RCC 7860 (cell line): ENCODE results near the gene SMTNL1.

Source experiments
- DNase-seq: peaks from one replicate; pipeline ENCODE4 v3.0.0-alpha.2; 2015; ENCODE audit warnings: low spot score
- FAIRE-seq: peaks from 2 replicates; lab custom pipeline; 2012; peaks lifted over from hg19 to GRCh38; lab: Jason Lieb, UNC

The SMTNL1 gene

DNA sequence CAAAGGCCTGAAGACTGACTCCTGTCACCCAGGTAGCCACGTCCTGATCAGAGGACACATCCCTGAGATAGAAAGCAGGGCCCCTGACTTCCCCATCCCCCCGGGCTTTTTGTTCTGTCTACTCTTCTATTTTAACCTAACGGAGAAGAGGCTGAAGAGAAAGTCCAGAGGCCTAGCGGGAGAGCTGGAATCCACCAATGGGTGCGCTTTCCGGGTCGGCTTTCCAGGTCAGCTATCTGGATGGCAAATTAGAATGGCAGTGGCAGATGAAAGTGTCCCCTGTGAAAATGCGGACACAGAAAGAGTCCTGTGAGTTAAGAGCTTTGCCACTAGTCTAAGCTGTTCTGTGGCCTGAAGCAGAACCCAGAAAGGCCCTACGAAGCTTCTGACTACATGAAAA, 46.9 kb downstream of the SMTNL1 start:
- no peak for FAIRE-seq
- DNase-seq, result no peak

- FAIRE-seq (no peak), DNase-seq (no peak)
Measured at GRCh38 chr11:57585301-57585700, 47.9 kb downstream of the SMTNL1 start.

- no peak for DNase-seq
- FAIRE-seq, result no peak
Measured at GRCh38 chr11:57586711-57587245, 49.4 kb downstream of the SMTNL1 start.

DNA sequence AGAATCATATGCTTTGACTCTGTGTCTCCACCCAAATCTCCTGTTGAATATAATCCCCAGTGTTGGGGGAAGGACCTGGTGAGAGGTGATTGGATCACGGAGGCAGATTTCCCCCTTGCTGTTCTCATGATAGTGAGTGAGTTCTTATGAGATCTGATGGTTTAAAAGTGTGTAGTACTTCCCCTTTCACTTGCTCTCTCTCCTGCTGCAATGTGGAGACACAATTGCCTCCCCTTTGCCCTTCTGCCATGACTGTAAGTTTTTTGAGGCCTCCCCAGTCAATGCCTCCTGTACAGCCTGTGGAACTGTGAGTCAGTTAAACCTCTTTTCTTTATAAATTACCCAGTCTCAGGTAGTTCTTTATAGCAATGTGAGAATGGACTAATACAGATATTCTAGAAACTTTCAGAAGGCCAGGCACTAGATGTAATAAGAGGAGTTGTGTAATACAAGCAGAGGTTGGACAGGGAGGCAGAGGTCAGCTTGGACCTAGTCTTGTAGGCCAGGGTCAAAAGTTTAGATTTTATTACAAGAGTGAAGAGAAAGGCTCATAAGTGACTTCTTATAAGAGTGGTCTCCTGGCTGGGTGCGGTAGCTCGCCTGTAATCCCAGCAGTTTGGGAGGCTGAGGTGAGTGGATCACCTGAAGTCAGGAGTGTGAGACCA, 50.8 kb downstream of the SMTNL1 start:
- FAIRE-seq (no peak), DNase-seq (no peak)

DNA sequence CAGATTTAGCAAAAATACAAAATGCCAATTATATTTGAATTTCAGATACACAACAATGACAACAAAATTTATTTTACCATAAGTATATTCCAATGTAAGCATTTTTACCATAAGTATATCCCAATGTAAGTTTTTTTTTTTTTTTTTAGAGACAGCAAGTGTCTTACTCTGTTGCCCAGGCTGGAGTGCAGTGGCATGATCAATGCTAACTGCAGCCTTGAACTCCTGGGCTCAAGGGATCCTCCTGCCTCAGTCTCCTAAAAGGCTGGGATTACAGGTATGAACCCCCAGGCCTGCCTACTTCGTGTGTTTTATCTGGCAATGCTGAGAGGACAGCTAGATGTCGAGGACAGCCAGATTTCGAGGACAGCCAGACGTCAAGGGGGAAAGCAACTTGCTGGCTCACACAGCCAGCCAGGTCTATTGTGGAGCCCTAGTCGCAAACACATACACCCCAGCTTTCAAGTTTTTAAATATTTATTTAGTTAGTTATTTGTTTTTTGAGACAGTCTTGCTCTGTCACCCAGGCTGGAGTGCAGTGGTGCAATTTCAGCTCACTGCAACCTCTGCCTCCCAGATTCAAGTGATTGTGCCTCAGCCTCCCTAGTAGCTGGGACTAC, 59.0 kb downstream of the SMTNL1 start:
- DNase-seq (no peak), FAIRE-seq (no peak)

DNA sequence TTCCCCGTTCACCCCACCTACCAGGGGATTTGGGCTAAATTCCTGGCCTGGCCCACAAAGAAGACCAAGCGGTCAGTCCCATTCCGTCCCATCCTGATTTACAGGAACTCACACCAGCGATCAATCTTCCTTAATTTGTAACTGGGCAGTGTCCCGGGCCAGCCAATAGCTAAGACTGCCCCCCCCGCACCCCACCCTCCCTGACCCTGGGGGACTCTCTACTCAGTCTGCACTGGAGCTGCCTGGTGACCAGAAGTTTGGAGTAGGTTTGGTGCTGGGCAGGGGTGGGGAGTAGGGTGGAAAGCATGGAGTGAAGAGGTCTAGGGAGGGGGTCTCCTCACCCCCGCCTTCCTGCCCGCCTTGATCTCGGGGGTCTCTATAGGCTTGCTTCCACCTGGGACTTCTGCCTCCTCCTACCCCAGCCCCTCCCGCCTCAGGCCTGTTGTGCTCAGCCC, 60.1 kb downstream of the SMTNL1 start, which contains the start of gene SERPING1:
SERPING1 (plus strand) TSS at position 225 of the 455 bp plus-strand sequence. CDS start 586 bp downstream, outside the sequence.
- DNase-seq, result no peak
- no peak for FAIRE-seq

GRCh38 chr11:57597916-57598830, 60.8 kb downstream of the SMTNL1 start:
- DNase-seq (no peak), FAIRE-seq (no peak)

DNA sequence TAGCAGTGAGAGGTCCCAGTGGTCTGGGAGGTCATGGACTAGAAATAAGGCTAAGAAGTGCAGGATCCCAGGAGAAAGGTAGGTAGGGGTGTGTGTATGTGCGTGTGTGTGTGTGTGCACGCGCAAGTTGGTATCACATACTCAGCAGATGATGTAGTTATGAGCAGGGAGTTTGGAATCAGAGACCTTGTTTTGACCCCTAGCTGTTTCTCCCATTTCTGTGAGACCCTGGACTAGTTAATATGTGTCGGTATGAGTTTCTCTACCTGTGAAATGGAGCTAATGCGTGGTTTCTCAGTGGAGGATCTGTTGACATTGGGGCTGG, 61.4 kb downstream of the SMTNL1 start:
- FAIRE-seq (no peak), DNase-seq (no peak)

GRCh38 chr11:57599381-57599780, 62.0 kb downstream of the SMTNL1 start:
- no peak for DNase-seq
- no peak for FAIRE-seq
